Activated CD4-positive, alpha-beta memory T cell treated with anti-CD3 and anti-CD28 coated beads for 36 hours (primary cell): ENCODE data around the gene HAP1. TPM values are rescaled to one million over a fixed set of nuclear protein-coding genes. Genes with fewer than 3 reads are reported as not detected.
"Not testable (repeated sequence)": the region's sequence is repeated elsewhere in the genome, so short reads cannot be mapped to it uniquely, and the experiment has no call there.

ENCODE experiments used
- CTCF ChIA-PET: fragments of 350-600 bp; sonication (Branson Sonifier 250); formaldehyde crosslinking; loops from one replicate; lab custom pipeline; 2021; ENCODE audit warnings: antibody characterized with exemption, inconsistent platforms; lab: Charles Lee
- POLR2A ChIA-PET: fragments of 350-600 bp; sonication (Branson Sonifier 250); formaldehyde crosslinking; loops from one replicate; lab custom pipeline; 2021; ENCODE audit warnings: antibody characterized with exemption; lab: Charles Lee
- DNase-seq: peaks from one replicate; pipeline ENCODE4 v3.0.0-alpha.2; 2020
- H3K27ac Mint-ChIP-seq: one replicate; pipeline ENCODE4 v1.8.0; 2021; ENCODE audit warnings: mixed read lengths
- H3K27me3 Mint-ChIP-seq: one replicate; pipeline ENCODE4 v1.8.0; 2021; ENCODE audit warnings: mixed read lengths
- H3K36me3 Mint-ChIP-seq: one replicate; pipeline ENCODE4 v1.8.0; 2021; ENCODE audit warnings: mixed read lengths
- H3K4me1 Mint-ChIP-seq: one replicate; pipeline ENCODE4 v1.8.0; 2021; ENCODE audit warnings: low read depth, mixed read lengths
- H3K4me3 Mint-ChIP-seq: one replicate; pipeline ENCODE4 v1.8.0; 2021; ENCODE audit warnings: mild to moderate bottlenecking, mixed read lengths
- H3K9me3 Mint-ChIP-seq: one replicate; pipeline ENCODE4 v1.8.0; 2021; ENCODE audit warnings: mixed read lengths
- intact Hi-C: fragments of 100-400 bp; cut with micrococcal nuclease; formaldehyde crosslinking; loops from one replicate; pipeline ENCODE4 v1.15.1; 2023
- total RNA-seq, 2 experiments: library from RNA; stranded (reverse); gene quantifications; one replicate each; pipeline ENCODE4 v1.2.3, GENCODE V29; 2021

Gene HAP1
- total RNA-seq, 2 experiments from 2014 or later, result not detected

GRCh38 chr17:41717408-41718286 lies 16.8 kb downstream of the HAP1 start:
- Mint-ChIP-seq H3K9me3 (no peaks in the 10 kb centered on the region), H3K4me1 (peaks cover 11% of the 10 kb centered on the region), H3K27ac (no peak overlapping the region), H3K4me3 (no peak overlapping the region), H3K36me3 (no peaks in the 10 kb centered on the region), H3K27me3 (peaks cover 2% of the 10 kb centered on the region)
- peak; percentile 29 for DNase-seq
- CTCF ChIA-PET, result interaction anchor here (1.0 to 1.8 kb wide), 2 partner anchors 22 to 84 kb away, joined by 4 to 7 read pairs; no protein-coding TSS in a partner anchor
- POLR2A ChIA-PET, result interaction anchor here (0.6 to 1.2 kb wide), 2 partner anchors 10 to 722 kb away, joined by 3 read pairs; no protein-coding TSS in a partner anchor
- intact Hi-C loops, result no loop called here

DNA sequence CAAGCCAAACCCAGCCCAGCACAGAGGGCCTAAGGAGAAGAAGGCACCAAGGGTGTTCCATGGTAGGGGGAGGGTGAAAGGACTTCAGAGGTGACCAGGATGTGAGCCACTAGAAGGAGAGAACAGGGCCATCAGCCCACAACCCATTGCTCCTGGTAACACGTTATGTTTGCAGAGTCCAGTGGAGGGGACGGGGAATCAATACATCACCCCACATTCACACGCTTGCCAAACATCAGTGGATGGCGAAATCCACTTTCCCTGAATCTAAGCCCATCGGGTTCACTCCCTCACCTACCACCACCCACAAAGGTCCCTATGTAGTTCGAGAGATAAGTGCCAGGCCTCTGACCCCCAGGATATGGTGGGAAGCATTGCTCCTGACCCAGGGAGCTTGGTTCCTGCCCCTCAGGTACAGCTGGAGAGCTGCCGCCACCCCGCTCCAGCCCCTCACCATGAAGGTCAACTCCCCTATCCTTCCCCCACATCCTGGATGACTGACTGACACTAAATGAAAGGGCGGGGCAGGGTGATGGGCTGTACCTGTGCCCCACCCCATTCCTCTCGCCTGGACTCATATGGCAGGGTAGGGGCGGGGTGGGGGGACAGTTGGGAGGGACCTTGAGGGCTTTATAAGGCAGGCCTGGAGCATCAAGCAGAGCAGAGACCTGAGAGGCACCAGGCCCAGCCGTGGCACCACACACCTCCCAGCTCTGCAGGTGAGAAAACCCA lies 22.6 kb downstream of the HAP1 start, which contains the start of gene GAST:
TSS of gene GAST (plus strand) at position 663 of the 732 bp plus-strand sequence. CDS start 3,106 bp downstream, outside the sequence.
- no peak for DNase-seq
- H3K4me3 Mint-ChIP-seq, result no peak within 1 kb of the TSS
- H3K9me3 Mint-ChIP-seq, result no peaks in the 10 kb centered on the region
- ChIA-PET CTCF (interaction anchor here (1.0 to 1.6 kb wide), 2 partner anchors 16 kb away, joined by 4 to 9 read pairs; no protein-coding TSS in a partner anchor), POLR2A (no interaction called here)
- no peaks in the 10 kb centered on the region for H3K36me3 Mint-ChIP-seq
- intact Hi-C loops, result no loop called here
- peaks cover 11% of the 10 kb centered on the region for H3K27me3 Mint-ChIP-seq
- no peak within 1 kb of the TSS for H3K27ac Mint-ChIP-seq
- H3K4me1 Mint-ChIP-seq, result peaks cover 5% of the 10 kb centered on the region

- H3K4me1 Mint-ChIP-seq, result peaks cover 4% of the 10 kb centered on the region
Measured at GRCh38 chr17:41710472-41711090, 23.9 kb downstream of the HAP1 start.

GRCh38 chr17:41707803-41708669 lies 26.4 kb downstream of the HAP1 start:
- Mint-ChIP-seq H3K27ac (no peak overlapping the region), H3K27me3 (peaks cover 9% of the 10 kb centered on the region), H3K4me3 (no peak overlapping the region), H3K4me1 (peaks cover 4% of the 10 kb centered on the region), H3K36me3 (no peaks in the 10 kb centered on the region), H3K9me3 (no peaks in the 10 kb centered on the region)
- DNase-seq, result no peak
- ChIA-PET CTCF (interaction anchor here (0.9 to 5.4 kb wide), 2 partner anchors 12 to 59 kb away, joined by 3 to 36 read pairs; no protein-coding TSS in a partner anchor), POLR2A (interaction anchor here (0.9 to 1.0 kb wide), 2 partner anchors 10 to 18 kb away, joined by 3 to 5 read pairs; no protein-coding TSS in a partner anchor)
- intact Hi-C loops, result no loop called here

More at GRCh38 chr17:41710472-41711090, 23.9 kb downstream of the HAP1 start:
- no peak overlapping the region for H3K4me3 Mint-ChIP-seq
- ChIA-PET CTCF (interaction anchor here (1.6 kb wide), 1 partner anchor 15 kb away, joined by 9 read pairs; no protein-coding TSS in a partner anchor), POLR2A (no interaction called here)
- intact Hi-C loops, result no loop called here
- no peak overlapping the region for H3K27ac Mint-ChIP-seq
- peak; percentile 58 for DNase-seq
- peaks cover 9% of the 10 kb centered on the region for H3K27me3 Mint-ChIP-seq
- H3K36me3 Mint-ChIP-seq, result no peaks in the 10 kb centered on the region
- H3K9me3 Mint-ChIP-seq, result no peaks in the 10 kb centered on the region

DNA sequence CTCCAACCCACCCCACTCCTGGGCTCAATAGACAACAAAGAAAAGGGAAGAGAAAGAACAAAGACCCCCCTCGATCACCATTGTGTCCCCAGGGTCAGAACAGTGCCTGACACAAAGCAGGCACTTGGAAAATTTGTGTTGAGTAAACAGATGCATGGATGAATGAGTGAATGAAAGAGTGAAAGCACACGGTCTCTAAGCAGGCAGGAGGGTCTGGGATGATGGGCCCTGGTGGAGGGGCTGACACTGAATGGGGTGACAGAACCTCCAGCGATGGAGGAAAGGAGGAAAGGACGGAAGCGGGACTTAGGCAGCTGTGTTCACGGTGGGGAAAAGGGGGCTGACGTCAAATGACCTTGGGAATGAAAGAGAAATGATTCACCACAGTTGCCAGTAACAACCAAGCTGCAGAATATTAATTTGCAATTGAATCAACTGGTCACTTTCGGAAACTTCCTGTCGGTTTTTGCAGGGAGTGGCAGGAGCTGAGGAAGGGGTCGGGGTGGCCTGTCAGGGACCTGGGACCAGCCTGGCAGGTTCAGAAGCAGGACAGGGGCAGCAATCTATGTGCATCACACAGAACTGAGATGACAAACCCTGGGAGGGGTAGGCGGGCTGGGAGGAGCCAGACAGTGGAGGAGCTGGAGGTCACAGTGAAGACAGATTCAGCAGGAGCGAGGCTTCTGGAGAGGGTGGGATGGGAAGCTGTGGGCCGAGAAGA lies 29.0 kb downstream of the HAP1 start:
- intact Hi-C loops, result no loop called here
- no peaks in the 10 kb centered on the region for H3K36me3 Mint-ChIP-seq
- H3K27ac Mint-ChIP-seq, result no peak overlapping the region
- H3K27me3 Mint-ChIP-seq, result peaks cover 1% of the 10 kb centered on the region
- H3K4me3 Mint-ChIP-seq, result no peak overlapping the region
- CTCF ChIA-PET, result interaction anchor here (5.4 kb wide), 1 partner anchor 10 kb away, joined by 36 read pairs; no protein-coding TSS in a partner anchor
- H3K4me1 Mint-ChIP-seq, result no peaks in the 10 kb centered on the region
- H3K9me3 Mint-ChIP-seq, result no peaks in the 10 kb centered on the region
- POLR2A ChIA-PET, result interaction anchor here (0.6 kb wide), 1 partner anchor 182 kb away, joined by 4 read pairs; no protein-coding TSS in a partner anchor
- no peak for DNase-seq

GRCh38 chr17:41702712-41703111 lies 31.7 kb downstream of the HAP1 start:
- no peak overlapping the region for H3K27ac Mint-ChIP-seq
- no peaks in the 10 kb centered on the region for H3K27me3 Mint-ChIP-seq
- intact Hi-C loops, result no loop called here
- H3K9me3 Mint-ChIP-seq, result no peaks in the 10 kb centered on the region
- DNase-seq, result no peak
- H3K4me3 Mint-ChIP-seq, result no peak overlapping the region
- no peaks in the 10 kb centered on the region for H3K4me1 Mint-ChIP-seq
- H3K36me3 Mint-ChIP-seq, result no peaks in the 10 kb centered on the region
- POLR2A ChIA-PET, result no interaction called here
- CTCF ChIA-PET, result no interaction called here

- intact Hi-C loops, DNase-seq, H3K27me3 Mint-ChIP-seq, H3K4me3 Mint-ChIP-seq, H3K36me3 Mint-ChIP-seq, H3K9me3 Mint-ChIP-seq, H3K4me1 Mint-ChIP-seq, H3K27ac Mint-ChIP-seq, POLR2A ChIA-PET: not testable (repeated sequence)
- CTCF ChIA-PET, result interaction anchor here (0.8 kb wide), 1 partner anchor 111 kb away, joined by 3 read pairs; the partner anchor contains the start of gene P3H4
Measured at GRCh38 chr17:41700843-41701242, 33.6 kb downstream of the HAP1 start.

- H3K9me3 Mint-ChIP-seq, result no peaks in the 10 kb centered on the region
Measured at GRCh38 chr17:41697122-41697962, 37.1 kb downstream of the HAP1 start.

DNA sequence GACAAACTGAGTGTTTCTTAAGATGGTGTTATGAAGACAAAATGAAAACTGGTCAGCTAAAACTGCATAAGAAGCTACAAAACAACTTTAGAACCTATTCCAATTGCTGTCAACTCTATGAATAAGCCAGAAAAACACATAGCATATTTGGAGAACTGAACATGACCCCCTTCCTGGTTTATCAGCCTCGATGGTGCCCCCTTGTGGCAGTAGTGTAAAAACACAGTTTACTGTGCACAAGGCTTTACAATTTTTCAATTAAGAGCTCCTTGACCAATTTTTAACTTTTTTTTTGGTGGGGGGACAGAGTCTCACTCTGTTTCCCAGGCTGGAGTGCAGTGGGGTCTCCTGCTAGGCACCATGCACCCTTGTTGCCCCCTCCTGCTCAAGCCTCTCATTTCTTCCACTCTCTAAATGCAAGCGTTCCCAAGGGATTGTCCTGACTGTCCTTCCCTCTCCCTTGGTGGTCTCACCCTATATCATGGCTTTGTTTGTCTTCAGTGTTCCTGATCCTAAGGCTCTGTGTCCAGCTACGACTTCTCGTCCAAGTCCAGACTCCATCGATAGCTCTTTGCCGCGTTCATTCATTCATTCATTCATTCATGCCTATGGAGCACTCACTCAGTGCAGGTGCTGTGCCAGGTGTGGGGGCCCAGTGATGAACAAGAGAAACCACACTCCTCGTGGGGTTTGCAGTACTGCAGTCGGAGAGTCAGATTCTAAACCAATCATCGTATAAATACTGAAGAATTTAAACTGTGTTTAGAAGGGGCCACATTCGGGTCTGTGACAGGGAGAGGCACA lies 38.3 kb downstream of the HAP1 start:
- Mint-ChIP-seq H3K4me3 (no peak overlapping the region), H3K27me3 (no peaks in the 10 kb centered on the region), H3K9me3 (no peaks in the 10 kb centered on the region), H3K4me1 (peaks cover 22% of the 10 kb centered on the region), H3K36me3 (peaks cover 24% of the 10 kb centered on the region), H3K27ac (no peak overlapping the region)
- intact Hi-C loops, result no loop called here
- POLR2A ChIA-PET, result interaction anchor here (0.9 to 1.4 kb wide), 3 partner anchors 17 to 234 kb away, joined by 3 to 5 read pairs (median 4); partner anchors contain the start of gene ODAD4
- peak; percentile 79 for DNase-seq
- CTCF ChIA-PET, result interaction anchor here (0.5 to 9.4 kb wide), 28 partner anchors 10 to 1159 kb away, joined by 3 to 197 read pairs (median 4); partner anchors contain the start of genes GAST, JUP, KLHL10 and P3H4

More at GRCh38 chr17:41697122-41697962, 37.1 kb downstream of the HAP1 start:
- Mint-ChIP-seq H3K4me1 (peaks cover 11% of the 10 kb centered on the region), H3K27me3 (no peaks in the 10 kb centered on the region), H3K27ac (no peak overlapping the region), H3K4me3 (no peak overlapping the region), H3K36me3 (peaks cover 12% of the 10 kb centered on the region)
- DNase-seq, result no peak
- ChIA-PET CTCF (no interaction called here), POLR2A (interaction anchor here (1.1 kb wide), 1 partner anchor 9 kb away, joined by 3 read pairs; the partner anchor contains the start of gene EIF1)
- intact Hi-C loops, result no loop called here
